ENCODE measurements around the gene NAT16. TPM values are rescaled to one million over a fixed set of nuclear protein-coding genes. Genes with fewer than 3 reads are reported as not detected.
A peak's percentile ranks its signal among the peaks of the same experiment; 100 is the strongest.

NAT16 gene
- total and polyA plus RNA-seq, 9 of the 15 experiments (the other 6 are each of a cell fraction or from before 2014, with no cell fraction given) = 0.04 TPM; not detected in 8

GRCh38 chr7:101138213-101138870 lies 41.8 kb downstream of the NAT16 start (continued):
- TF ChIP-seq CREB3 (tag; conservative IDR thresholded peaks at IDR 0.05; ENCODE audit: low read depth) (no peak), PCBP1 (IDR thresholded peaks at IDR 0.05; ENCODE audit: low read depth, low read length, poor library complexity, severe bottlenecking) (no peak), HNRNPUL1 (IDR thresholded peaks at IDR 0.05; ENCODE audit: low read length) (no peak), SAP30 (IDR thresholded peaks at IDR 0.05; ENCODE audit: borderline replicate concordance, insufficient read depth, low read depth, low read length, poor library complexity, severe bottlenecking) (no peak), GMEB1 (CRISPR knock-in tag; IDR thresholded peaks at IDR 0.05) (no peak), RBFOX2 (IDR thresholded peaks at IDR 0.05; ENCODE audit: low read depth, low read length) (peak; percentile 74), TOE1 (IDR thresholded peaks at IDR 0.05; ENCODE audit: borderline replicate concordance) (peak; percentile 91), TOE1 (CRISPR knock-in tag; IDR thresholded peaks at IDR 0.05; ENCODE audit: borderline replicate concordance, low read depth) (no peak), ZNF76 (CRISPR knock-in tag; IDR thresholded peaks at IDR 0.05; ENCODE audit: borderline replicate concordance) (0 out of 2 replicates have a peak, but pooled peaks have one; percentile 31), HEY1 (CRISPR knock-in tag; IDR thresholded peaks at IDR 0.05; ENCODE audit: borderline replicate concordance) (0 out of 2 replicates have a peak, but pooled peaks have one; percentile 43), MCM5 (IDR thresholded peaks at IDR 0.05; ENCODE audit: low read depth) (no peak), KLF1 (tag; IDR thresholded peaks at IDR 0.05) (no peak), NRF1 (conservative IDR thresholded peaks at IDR 0.05 in 1 of 2, IDR thresholded peaks at IDR 0.05 in 1 of 2) (no peak; a peak in 1 of 4 replicates), ZHX1 (conservative IDR thresholded peaks at IDR 0.05; ENCODE audit: low read length) (no peak; the same call in 1 of the 2 replicates)
